ENCODE results near the gene ADGB. TPM values are rescaled to one million over a fixed set of nuclear protein-coding genes. Genes with fewer than 3 reads are reported as not detected.
A peak's percentile ranks its signal among the peaks of the same experiment; 100 is the strongest.

Gene ADGB
- total and polyA plus RNA-seq, 9 of the 15 experiments (the other 6 are each of a cell fraction or from before 2014, with no cell fraction given), result not detected

DNA sequence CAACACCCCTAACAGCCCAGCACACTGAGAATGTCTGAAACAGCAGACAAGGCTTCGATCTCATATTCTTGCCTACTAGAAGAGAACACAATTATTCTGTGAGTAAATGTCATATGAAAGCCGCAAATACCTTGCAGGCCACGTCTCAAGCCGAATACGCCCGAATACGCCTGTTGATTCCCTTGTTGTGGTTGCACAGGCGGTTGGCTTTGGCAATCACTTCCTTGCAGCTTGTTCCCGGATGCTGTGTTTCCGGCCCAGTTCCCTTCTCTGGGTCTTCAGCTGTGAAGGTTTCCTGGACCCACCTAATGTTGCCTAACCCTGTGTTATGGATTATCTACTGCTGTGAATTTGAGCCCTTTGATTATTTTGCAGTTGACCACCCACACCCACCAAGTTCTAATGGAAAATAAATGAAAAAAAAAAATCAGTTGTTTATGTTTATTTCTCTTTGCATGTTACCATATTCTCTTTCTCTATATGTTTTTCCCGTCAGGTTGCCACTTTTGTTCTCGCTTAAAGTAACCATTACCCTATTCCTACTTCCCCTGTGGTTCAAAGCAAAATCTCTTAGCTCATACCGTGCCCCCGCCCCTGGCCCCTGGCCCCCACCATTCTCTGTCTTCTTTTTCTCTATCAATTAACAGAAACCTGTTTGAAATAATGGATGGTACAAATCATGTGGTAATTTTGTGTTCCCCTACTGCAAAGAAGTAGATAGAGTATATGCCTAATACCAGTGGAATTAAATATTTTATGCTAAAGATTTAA lies 172.4 kb downstream of the ADGB start (continued):
- TF ChIP-seq, protein P1, sequence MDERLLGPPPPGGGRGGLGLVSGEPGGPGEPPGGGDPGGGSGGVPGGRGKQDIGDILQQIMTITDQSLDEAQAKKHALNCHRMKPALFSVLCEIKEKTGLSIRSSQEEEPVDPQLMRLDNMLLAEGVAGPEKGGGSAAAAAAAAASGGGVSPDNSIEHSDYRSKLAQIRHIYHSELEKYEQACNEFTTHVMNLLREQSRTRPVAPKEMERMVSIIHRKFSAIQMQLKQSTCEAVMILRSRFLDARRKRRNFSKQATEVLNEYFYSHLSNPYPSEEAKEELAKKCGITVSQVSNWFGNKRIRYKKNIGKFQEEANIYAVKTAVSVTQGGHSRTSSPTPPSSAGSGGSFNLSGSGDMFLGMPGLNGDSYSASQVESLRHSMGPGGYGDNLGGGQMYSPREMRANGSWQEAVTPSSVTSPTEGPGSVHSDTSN (CRISPR knock-in tag; IDR thresholded peaks at IDR 0.05; ENCODE audit: low read depth), result no peak
- TF ChIP-seq, protein P1 (tag; conservative IDR thresholded peaks at IDR 0.05; ENCODE audit: low read depth), result no peak
- TF ChIP-seq XRCC3 (IDR thresholded peaks at IDR 0.05) (no peak), CHD4 (IDR thresholded peaks at IDR 0.05; ENCODE audit: insufficient read depth, insufficient replicate concordance, low read depth, low read length, poor library complexity, severe bottlenecking) (no peak), ZNF778 (CRISPR knock-in tag; IDR thresholded peaks at IDR 0.05) (no peak), EP300 (IDR thresholded peaks at IDR 0.05; ENCODE audit: low read length) (peak; percentile 77), TAF15 (IDR thresholded peaks at IDR 0.05; ENCODE audit: low read depth, low read length) (no peak), NR1H2 (CRISPR knock-in tag; IDR thresholded peaks at IDR 0.05) (no peak), CSDE1 (IDR thresholded peaks at IDR 0.05) (no peak), GABPB1 (CRISPR knock-in tag; IDR thresholded peaks at IDR 0.05) (peak; percentile 63; the same call in 1 of the 2 replicates)
- TF ChIP-seq, protein P2, sequence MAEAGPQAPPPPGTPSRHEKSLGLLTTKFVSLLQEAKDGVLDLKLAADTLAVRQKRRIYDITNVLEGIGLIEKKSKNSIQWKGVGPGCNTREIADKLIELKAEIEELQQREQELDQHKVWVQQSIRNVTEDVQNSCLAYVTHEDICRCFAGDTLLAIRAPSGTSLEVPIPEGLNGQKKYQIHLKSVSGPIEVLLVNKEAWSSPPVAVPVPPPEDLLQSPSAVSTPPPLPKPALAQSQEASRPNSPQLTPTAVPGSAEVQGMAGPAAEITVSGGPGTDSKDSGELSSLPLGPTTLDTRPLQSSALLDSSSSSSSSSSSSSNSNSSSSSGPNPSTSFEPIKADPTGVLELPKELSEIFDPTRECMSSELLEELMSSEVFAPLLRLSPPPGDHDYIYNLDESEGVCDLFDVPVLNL (CRISPR knock-in tag; IDR thresholded peaks at IDR 0.05; ENCODE audit: low read depth), result no peak
- TF ChIP-seq, protein P3, sequence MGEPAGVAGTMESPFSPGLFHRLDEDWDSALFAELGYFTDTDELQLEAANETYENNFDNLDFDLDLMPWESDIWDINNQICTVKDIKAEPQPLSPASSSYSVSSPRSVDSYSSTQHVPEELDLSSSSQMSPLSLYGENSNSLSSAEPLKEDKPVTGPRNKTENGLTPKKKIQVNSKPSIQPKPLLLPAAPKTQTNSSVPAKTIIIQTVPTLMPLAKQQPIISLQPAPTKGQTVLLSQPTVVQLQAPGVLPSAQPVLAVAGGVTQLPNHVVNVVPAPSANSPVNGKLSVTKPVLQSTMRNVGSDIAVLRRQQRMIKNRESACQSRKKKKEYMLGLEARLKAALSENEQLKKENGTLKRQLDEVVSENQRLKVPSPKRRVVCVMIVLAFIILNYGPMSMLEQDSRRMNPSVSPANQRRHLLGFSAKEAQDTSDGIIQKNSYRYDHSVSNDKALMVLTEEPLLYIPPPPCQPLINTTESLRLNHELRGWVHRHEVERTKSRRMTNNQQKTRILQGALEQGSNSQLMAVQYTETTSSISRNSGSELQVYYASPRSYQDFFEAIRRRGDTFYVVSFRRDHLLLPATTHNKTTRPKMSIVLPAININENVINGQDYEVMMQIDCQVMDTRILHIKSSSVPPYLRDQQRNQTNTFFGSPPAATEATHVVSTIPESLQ (CRISPR knock-in tag; IDR thresholded peaks at IDR 0.05), result no peak
- TF ChIP-seq, protein P4, sequence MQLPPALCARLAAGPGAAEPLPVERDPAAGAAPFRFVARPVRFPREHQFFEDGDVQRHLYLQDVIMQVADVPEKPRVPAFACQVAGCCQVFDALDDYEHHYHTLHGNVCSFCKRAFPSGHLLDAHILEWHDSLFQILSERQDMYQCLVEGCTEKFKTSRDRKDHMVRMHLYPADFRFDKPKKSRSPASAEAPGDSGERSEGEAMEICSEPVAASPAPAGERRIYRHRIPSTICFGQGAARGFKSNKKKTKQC (CRISPR knock-in tag; IDR thresholded peaks at IDR 0.05), result no peak
- TF ChIP-seq, protein P5, sequence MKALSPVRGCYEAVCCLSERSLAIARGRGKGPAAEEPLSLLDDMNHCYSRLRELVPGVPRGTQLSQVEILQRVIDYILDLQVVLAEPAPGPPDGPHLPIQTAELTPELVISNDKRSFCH (CRISPR knock-in tag; IDR thresholded peaks at IDR 0.05), result no peak
- TF ChIP-seq, protein P5 (tag; IDR thresholded peaks at IDR 0.05), result peak; percentile 97
- TF ChIP-seq, protein P6, sequence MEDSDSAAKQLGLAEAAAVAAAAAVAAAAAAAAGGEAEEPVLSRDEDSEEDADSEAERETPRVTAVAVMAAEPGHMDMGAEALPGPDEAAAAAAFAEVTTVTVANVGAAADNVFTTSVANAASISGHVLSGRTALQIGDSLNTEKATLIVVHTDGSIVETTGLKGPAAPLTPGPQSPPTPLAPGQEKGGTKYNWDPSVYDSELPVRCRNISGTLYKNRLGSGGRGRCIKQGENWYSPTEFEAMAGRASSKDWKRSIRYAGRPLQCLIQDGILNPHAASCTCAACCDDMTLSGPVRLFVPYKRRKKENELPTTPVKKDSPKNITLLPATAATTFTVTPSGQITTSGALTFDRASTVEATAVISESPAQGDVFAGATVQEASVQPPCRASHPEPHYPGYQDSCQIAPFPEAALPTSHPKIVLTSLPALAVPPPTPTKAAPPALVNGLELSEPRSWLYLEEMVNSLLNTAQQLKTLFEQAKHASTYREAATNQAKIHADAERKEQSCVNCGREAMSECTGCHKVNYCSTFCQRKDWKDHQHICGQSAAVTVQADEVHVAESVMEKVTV (CRISPR knock-in tag; IDR thresholded peaks at IDR 0.05), result 0 out of 2 replicates have a peak, but pooled peaks have one; percentile 7
- TF ChIP-seq, protein P7, sequence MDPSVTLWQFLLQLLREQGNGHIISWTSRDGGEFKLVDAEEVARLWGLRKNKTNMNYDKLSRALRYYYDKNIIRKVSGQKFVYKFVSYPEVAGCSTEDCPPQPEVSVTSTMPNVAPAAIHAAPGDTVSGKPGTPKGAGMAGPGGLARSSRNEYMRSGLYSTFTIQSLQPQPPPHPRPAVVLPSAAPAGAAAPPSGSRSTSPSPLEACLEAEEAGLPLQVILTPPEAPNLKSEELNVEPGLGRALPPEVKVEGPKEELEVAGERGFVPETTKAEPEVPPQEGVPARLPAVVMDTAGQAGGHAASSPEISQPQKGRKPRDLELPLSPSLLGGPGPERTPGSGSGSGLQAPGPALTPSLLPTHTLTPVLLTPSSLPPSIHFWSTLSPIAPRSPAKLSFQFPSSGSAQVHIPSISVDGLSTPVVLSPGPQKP (CRISPR knock-in tag; IDR thresholded peaks at IDR 0.05), result no peak
